Measurements from ENCODE around the gene EIF2B1. TPM values are rescaled to one million over a fixed set of nuclear protein-coding genes. Genes with fewer than 3 reads are reported as not detected.

EIF2B1 gene
- total RNA-seq, 1 experiment from 2014 or later, result 59.8 TPM

GRCh38 chr12:123675436-123675835 lies 42.0 kb upstream of the EIF2B1 start:
- Histone ChIP-seq H4K20me1 (ENCODE audit: control insufficient read depth, insufficient read depth, insufficient read length) (no peaks in the 10 kb centered on the region), H3K56ac (ENCODE audit: insufficient read length, low read depth, low read length) (no peak overlapping the region), H3K9me3 (ENCODE audit: control insufficient read depth, low read depth, low read length) (no peaks in the 10 kb centered on the region), H3K4ac (ENCODE audit: low read depth, low read length) (no peak overlapping the region), H2BK12ac (ENCODE audit: insufficient read length, low read depth, low read length) (no peak overlapping the region), H3K9ac (ENCODE audit: extremely low read depth, insufficient read length, low read length) (no peak overlapping the region), H2AFZ (ENCODE audit: low read length) (no peak overlapping the region), H2BK15ac (ENCODE audit: low read depth, low read length) (no peak overlapping the region), H3K27me3 (ENCODE audit: insufficient read depth, low read length) (no peaks in the 10 kb centered on the region), H2AK5ac (ENCODE audit: insufficient read length, low read length) (no peak overlapping the region), H3K18ac (ENCODE audit: insufficient read length, low read depth, low read length) (no peak overlapping the region), H4K5ac (ENCODE audit: insufficient read length, low read depth, low read length) (no peak overlapping the region), H2BK20ac (ENCODE audit: low read depth, low read length, poor library complexity, severe bottlenecking) (no peak overlapping the region), H3K4me2 (ENCODE audit: insufficient read depth, insufficient read length, low read length) (no peak overlapping the region), H2BK120ac (ENCODE audit: low read depth, low read length, poor library complexity, severe bottlenecking) (no peak overlapping the region), H4K91ac (ENCODE audit: insufficient read length, low read depth, low read length) (no peak overlapping the region), H3K27ac (ENCODE audit: insufficient read length, low read depth, low read length) (no peak overlapping the region), H4K8ac (replicated peaks; ENCODE audit: insufficient read length, low read depth, low read length) (no peak overlapping the region), H3K23me2 (ENCODE audit: insufficient read length, low read depth, low read length, poor library complexity, severe bottlenecking) (peaks cover 5% of the 10 kb centered on the region), H3K4me1 (ENCODE audit: insufficient read depth, low read length) (no peaks in the 10 kb centered on the region), H3K79me2 (ENCODE audit: insufficient read depth, low read length) (no peaks in the 10 kb centered on the region), H3K79me1 (ENCODE audit: insufficient read depth, low read depth, low read length, poor library complexity, severe bottlenecking) (no peaks in the 10 kb centered on the region), H2BK5ac (ENCODE audit: insufficient read length, low read length) (no peak overlapping the region), H3K23ac (ENCODE audit: insufficient read length, low read depth, low read length) (no peak overlapping the region), H3T11ph (ENCODE audit: low read length) (no peak overlapping the region), H3K14ac (ENCODE audit: insufficient read depth, low read length) (no peak overlapping the region)
- Mint-ChIP-seq H3K36me3 (ENCODE audit: insufficient read depth in 1 of 3, low read depth in 3 of 3) (peaks cover 0 to 11% (median 5%) of the 10 kb centered on the region in 3 experiments; a peak in 4 of 7 replicates), H3K9me3 (no peaks in the 10 kb centered on the region), H3K27ac (no peak overlapping the region), H3K4me3 (no peak overlapping the region), H3K27me3 (ENCODE audit: low read depth) (no peaks in the 10 kb centered on the region), H3K4me1 (peaks cover 3 to 9% of the 10 kb centered on the region in 2 experiments)
- no CpG with 5 or more reads among the region's 1 CpG for WGBS (ENCODE audit: extremely low coverage, insufficient read length, low lambda C conversion rate)
- TF ChIP-seq, protein P1, sequence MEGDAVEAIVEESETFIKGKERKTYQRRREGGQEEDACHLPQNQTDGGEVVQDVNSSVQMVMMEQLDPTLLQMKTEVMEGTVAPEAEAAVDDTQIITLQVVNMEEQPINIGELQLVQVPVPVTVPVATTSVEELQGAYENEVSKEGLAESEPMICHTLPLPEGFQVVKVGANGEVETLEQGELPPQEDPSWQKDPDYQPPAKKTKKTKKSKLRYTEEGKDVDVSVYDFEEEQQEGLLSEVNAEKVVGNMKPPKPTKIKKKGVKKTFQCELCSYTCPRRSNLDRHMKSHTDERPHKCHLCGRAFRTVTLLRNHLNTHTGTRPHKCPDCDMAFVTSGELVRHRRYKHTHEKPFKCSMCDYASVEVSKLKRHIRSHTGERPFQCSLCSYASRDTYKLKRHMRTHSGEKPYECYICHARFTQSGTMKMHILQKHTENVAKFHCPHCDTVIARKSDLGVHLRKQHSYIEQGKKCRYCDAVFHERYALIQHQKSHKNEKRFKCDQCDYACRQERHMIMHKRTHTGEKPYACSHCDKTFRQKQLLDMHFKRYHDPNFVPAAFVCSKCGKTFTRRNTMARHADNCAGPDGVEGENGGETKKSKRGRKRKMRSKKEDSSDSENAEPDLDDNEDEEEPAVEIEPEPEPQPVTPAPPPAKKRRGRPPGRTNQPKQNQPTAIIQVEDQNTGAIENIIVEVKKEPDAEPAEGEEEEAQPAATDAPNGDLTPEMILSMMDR (conservative IDR thresholded peaks at IDR 0.05), result no peak
- no peak for DNase-seq
